HCT116 (cell line): ENCODE results near the gene TAF6.

Experiments
- CTCF ChIP-seq, 3 experiments: fragments of 200-600 bp in 1 of 3; sonication (generic) in 1 of 3; IDR thresholded peaks in 2 of 3; conservative IDR thresholded peaks in 1 of 3; 2 replicates each; pipeline ENCODE4 v1.5.1; 2012 to 2017; ENCODE audit warnings: low read depth in 2 of 3, low read length in 2 of 3, antibody characterized with exemption in 1 of 3, borderline replicate concordance in 1 of 3, control low read depth in 1 of 3, mild to moderate bottlenecking in 1 of 3, mixed read lengths in 1 of 3, mixed run types in 1 of 3, moderate library complexity in 1 of 3; ENCODE audit not compliant: insufficient read depth in 1 of 3
- ELF1 ChIP-seq: IDR thresholded peaks from 2 replicates; pipeline ENCODE4 v1.6.1; 2012; ENCODE audit warnings: low read depth, borderline replicate concordance
- EZH2 ChIP-seq: fragments of 200-600 bp; sonication (generic); IDR thresholded peaks from 2 replicates; pipeline ENCODE4 v1.6.1; 2017; ENCODE audit warnings: antibody characterized with exemption, mixed run types
- EZH2phosphoT487 ChIP-seq: fragments of 200-600 bp; IDR thresholded peaks from 2 replicates; pipeline ENCODE4 v1.6.1; 2018; ENCODE audit warnings: antibody characterized with exemption, borderline replicate concordance
- JUND ChIP-seq: IDR thresholded peaks from 2 replicates; pipeline ENCODE4 v1.6.1; 2012
- MAX ChIP-seq: IDR thresholded peaks from 2 replicates; pipeline ENCODE4 v1.6.1; 2012
- POLR2A ChIP-seq: IDR thresholded peaks from 2 replicates; pipeline ENCODE4 v1.7.0; 2011; ENCODE audit warnings: borderline replicate concordance; ENCODE audit not compliant: insufficient read depth, insufficient read length; ENCODE audit errors: extremely low read depth
- POLR2AphosphoS5 ChIP-seq: IDR thresholded peaks from 2 replicates; pipeline ENCODE4 v1.6.1; 2011; ENCODE audit warnings: mild to moderate bottlenecking, low read depth, low read length, moderate library complexity
- RAD21 ChIP-seq: IDR thresholded peaks from 2 replicates; pipeline ENCODE4 v1.6.1; 2012; ENCODE audit warnings: low read depth, mild to moderate bottlenecking
- REST ChIP-seq: IDR thresholded peaks from 2 replicates; pipeline ENCODE4 v1.6.1; 2012; ENCODE audit warnings: low read depth
- YY1 ChIP-seq: IDR thresholded peaks from 2 replicates; pipeline ENCODE4 v1.6.1; 2011; ENCODE audit warnings: low read length, low read depth, moderate library complexity, mild to moderate bottlenecking; ENCODE audit not compliant: insufficient replicate concordance; ENCODE audit errors: extremely low read depth
- ZFX ChIP-seq: fragments of 450-650 bp; IDR thresholded peaks from 2 replicates; pipeline ENCODE4 v1.6.1; 2017
- ZNF274 ChIP-seq: fragments of 200-500 bp; sonication (Bioruptor generic); IDR thresholded peaks from 2 replicates; pipeline ENCODE4 v1.6.1; 2014; ENCODE audit warnings: mild to moderate bottlenecking, low read depth, low read length, inconsistent platforms

GRCh38 chr7:100064162-100064561 is 55.0 kb downstream of the TAF6 start:
- TF ChIP-seq RAD21 (no peak), CTCF (IDR thresholded peaks at IDR 0.05 in 2 of 3, conservative IDR thresholded peaks at IDR 0.05 in 1 of 3; ENCODE audit: borderline replicate concordance in 1 of 3, insufficient read depth in 1 of 3, low read depth in 2 of 3, low read length in 2 of 3) (no peak), MAX (no peak), EZH2 (no peak), ZFX (no peak), JUND (no peak), POLR2AphosphoS5 (no peak), REST (no peak), POLR2A (no peak), ZNF274 (no peak), YY1 (no peak), EZH2phosphoT487 (no peak), ELF1 (no peak)
